NCI-H128 (cell line): Measurements from ENCODE around the gene C1QC.
"Not testable (repeated sequence)": the region's sequence is repeated elsewhere in the genome, so short reads cannot be mapped to it uniquely, and the experiment has no call there.

ENCODE experiments used
- DNase-seq: peaks from one replicate; lab custom pipeline; 2025; ENCODE audit not compliant: unreplicated experiment; lab: John Stamatoyannopoulos, UW

C1QC gene

GRCh38 chr1:22646384-22646783 is 3.0 kb downstream of the C1QC start:
- no peak for DNase-seq

DNA sequence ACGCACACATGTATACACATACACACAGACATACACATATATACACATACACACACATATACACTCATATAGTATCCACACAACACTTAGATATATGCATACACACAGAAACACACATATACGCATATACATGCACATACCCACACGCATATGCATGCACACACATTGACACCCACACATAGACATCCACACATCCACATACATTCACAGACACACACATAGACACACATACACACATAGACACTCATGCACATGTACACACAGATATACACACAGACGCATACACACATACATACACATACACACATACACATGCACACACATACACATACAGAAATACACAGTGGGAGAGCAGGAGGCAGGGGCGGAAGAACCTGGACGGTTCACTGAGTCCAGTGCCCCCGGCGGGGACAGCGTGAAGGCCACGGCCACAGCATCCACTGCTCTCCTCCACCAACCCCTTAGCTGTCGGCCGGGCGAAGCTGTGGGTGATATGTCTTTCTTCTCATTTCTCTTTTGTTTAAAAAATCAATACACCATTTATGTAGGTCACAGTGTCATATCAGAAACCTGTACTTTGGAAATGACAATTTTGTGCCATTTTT is 6.8 kb downstream of the C1QC start:
- DNase-seq, result no peak

GRCh38 chr1:22651941-22652856 is 8.8 kb downstream of the C1QC start:
- no peak for DNase-seq

- DNase-seq, result no peak
Observed at GRCh38 chr1:22652881-22653316, 9.5 kb downstream of the C1QC start, which contains the start of gene C1QB. Gene C1QB (plus strand): TSS chr1:22653236. CDS start chr1:22659463, 6,227 bp downstream.

DNA sequence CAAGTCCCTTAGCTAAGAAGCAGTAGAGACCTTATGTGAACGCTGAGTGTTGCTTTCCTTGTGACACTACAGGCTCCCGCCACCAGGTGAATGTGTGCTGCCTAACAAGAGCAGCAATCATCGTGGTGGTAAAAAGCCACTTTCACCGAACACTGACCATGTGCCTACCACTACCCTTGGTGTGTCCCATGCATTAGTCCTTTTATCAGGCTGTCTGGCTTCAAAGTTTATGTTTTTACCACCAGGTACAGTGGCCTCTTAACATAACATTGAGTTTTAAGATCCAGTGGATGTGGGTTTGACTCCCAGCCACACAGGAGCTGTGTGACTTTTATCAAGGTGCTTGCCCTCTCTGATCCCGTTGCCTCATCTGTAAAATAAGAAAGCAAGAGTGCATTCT is 11.3 kb downstream of the C1QC start:
- no peak for DNase-seq

- DNase-seq, result no peak
Observed at GRCh38 chr1:22658385-22659163, 15.1 kb downstream of the C1QC start.

DNA sequence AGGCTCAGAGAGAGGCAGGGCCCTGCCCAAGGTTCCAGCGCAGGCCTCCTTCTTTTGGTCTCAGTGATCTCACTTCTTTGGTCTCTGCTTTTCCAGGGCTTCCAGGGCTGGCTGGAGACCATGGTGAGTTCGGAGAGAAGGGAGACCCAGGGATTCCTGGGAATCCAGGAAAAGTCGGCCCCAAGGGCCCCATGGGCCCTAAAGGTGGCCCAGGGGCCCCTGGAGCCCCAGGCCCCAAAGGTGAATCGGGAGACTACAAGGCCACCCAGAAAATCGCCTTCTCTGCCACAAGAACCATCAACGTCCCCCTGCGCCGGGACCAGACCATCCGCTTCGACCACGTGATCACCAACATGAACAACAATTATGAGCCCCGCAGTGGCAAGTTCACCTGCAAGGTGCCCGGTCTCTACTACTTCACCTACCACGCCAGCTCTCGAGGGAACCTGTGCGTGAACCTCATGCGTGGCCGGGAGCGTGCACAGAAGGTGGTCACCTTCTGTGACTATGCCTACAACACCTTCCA is 17.3 kb downstream of the C1QC start:
- no peak for DNase-seq

DNA sequence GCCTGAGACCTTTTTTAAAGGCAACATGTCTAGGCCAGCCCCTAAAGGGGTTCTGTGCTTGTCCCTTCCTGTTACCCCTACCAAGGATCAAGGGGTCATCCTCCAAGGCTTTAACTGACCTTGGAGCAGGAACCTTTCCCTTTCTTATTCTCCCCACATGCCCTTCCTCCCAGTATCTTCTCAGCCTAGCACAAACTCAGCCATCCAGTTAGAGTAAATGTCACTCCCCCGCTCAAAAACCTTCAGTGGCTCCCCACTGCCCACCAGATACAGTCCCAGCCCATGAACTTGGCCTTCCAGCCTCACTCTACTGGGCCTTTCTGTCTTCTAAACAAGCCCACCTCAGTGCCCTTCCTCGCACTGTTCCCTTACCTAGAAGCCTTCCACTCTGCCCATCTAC is 18.4 kb downstream of the C1QC start:
- DNase-seq, result no peak

DNA sequence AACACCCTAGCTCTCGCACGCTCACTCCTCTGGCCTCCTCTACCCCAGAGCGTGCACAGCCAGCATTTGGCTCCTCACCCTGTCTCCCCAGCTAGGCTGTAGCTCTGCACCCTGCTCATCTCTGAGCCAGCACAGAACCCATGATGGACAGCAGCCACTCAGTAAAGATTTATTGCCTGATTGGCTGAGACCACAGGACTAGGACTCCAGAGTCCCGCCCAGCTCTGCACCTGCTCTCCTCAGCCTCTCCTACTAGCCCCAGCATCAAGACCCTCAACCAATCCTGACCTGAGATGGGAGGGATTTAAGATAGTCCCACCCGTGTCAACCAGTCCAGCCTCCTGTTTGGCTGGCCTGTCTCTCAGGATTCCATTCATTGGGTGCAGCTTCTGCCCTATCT is 18.9 kb downstream of the C1QC start:
- DNase-seq, result no peak

- no peak for DNase-seq
Observed at GRCh38 chr1:22662986-22663408, 19.6 kb downstream of the C1QC start.

DNA sequence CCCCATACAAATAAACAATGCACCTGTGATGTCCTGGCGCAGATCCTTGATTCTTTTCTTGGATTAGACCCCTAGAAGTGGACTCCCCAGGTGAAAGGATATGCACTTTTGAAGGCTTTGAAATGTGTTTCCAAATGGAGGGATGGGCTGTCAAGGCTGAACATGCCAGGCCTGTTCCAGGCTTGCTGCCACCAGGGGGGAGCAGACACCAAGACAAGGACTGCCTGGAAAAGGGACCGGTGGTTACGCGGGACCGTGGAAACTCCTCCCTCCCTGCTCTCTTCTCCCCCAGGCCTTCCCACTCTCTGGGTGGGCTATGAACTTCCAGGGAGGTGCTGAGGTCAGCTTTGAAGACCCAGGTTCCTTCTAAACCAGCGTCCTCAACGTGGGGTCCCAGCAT is 22.3 kb downstream of the C1QC start:
- no peak for DNase-seq

DNA sequence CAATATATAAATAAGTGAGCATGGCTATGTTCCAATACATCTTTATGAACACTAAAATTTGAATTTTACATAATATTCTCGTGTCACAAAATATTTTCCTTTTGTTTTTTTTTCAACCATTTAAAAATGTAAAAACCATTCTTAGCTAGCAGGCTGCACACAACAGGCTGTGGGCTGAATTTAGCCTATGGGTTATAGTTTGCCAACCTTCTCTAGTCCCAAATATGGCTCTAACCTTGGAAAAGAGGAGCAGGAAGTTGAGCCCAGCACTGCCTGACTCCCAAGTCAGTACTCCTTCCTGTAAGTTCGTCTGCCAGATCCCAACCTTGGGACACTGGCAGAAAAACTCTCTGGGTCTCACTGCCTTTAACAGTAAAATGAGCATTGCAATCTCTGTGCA is 23.0 kb downstream of the C1QC start:
- DNase-seq, result no peak

DNA sequence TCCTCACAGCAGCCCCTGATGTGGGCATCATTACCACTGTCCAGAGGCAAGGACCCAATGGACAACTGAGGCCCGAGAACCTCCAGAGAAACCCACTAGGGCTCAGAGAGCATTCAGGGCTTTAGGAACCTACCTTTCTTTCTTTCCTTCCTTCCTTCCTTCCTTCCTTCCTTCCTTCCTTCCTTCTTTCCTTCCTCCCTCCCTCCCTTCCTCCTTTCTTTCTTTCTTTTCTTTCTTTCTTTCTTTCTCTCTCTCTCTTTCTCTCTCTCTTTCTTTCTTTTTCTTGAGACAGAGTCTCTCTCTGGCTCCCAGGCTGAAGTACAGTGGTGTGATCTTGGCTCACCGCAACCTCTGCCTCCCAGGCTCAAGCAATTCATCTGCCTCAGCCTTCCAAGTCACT is 25.4 kb downstream of the C1QC start:
- DNase-seq, result not testable (repeated sequence)

DNA sequence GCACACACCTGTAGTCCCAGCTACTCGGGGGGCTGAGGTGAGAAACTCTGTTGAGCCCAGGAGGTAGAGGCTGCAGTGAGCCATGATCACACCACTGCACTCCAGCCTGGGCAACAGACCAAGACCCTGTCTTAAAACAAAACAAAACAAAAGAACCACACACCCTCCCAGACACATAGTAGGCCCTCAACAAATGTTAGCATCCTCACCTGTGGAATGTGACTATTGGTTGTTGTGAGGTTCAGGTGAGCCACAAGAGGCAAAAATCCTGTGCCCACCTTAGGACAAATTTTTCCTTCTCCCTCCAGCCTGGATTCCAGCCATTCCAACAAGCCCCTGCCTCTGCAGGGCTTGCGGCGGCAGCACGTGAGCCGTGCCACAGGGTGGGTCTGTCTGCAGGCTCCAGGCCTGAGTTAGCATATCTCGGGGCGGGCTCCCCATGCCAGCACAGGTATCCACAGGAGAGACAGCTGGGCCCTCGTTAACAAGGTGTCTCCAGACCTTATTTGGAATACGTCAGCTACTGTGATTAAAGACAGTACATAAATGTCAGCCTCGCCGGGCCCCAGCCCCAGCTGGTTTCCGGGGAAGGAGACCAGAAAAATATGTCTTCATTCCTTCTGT is 27.0 kb downstream of the C1QC start:
- no peak for DNase-seq

- DNase-seq, result no peak
Observed at GRCh38 chr1:22671999-22672398, 28.6 kb downstream of the C1QC start.

- no peak for DNase-seq
Observed at GRCh38 chr1:22673486-22674409, 30.3 kb downstream of the C1QC start.

DNA sequence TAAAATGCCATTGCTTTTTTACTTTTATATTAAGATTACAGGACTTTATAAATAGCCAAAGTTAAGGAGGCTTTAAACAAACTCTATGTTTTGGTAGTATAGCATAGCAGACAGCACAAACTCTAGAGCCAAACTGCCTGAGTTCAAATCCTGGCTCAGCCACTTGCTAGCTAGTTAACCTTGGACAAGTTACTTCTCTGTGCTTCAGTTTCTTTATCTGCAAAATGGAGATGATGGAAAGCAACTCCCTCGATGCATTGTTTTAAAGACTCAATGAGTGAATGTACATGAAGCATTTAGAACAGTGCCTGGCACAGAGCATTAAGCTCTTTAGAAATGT is 30.9 kb downstream of the C1QC start:
- DNase-seq, result no peak

- DNase-seq, result not testable (repeated sequence)
Observed at GRCh38 chr1:22676151-22676550, 32.7 kb downstream of the C1QC start.

DNA sequence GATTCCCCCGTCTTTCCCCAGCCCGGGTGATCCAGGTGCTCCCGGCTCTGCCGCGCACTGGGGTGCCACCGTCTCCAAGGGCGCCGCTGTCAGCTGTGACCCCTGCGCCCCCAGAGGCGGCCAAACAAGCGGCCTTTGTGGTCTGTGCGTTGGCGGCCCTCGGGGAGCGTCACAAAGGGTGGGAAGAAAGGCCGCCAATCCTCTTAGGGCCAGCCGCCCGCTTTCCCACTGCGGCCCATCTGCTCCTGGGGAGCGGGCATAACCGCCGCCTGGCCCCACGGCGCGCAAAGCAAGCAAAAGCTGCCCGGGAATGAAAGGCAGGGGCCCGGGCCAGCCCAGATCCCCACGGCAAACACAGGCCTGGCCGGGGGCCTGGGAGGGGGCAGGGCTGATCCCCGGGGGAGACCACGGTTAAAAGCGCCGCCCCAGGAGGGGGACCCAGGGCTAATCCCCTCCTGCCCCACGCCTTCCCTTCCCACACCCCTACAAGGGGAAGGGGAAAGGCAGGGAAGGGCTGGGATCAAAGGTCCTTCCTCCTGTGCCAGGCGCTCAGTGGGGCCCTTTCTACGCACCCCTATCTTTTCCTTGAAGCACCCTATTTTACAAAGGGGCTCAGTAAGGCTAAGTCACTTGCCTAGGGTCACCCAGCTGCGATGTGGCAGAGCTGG is 33.6 kb downstream of the C1QC start:
- no peak for DNase-seq
